Measurements from ENCODE around the gene LCN6.

Gene LCN6

DNA sequence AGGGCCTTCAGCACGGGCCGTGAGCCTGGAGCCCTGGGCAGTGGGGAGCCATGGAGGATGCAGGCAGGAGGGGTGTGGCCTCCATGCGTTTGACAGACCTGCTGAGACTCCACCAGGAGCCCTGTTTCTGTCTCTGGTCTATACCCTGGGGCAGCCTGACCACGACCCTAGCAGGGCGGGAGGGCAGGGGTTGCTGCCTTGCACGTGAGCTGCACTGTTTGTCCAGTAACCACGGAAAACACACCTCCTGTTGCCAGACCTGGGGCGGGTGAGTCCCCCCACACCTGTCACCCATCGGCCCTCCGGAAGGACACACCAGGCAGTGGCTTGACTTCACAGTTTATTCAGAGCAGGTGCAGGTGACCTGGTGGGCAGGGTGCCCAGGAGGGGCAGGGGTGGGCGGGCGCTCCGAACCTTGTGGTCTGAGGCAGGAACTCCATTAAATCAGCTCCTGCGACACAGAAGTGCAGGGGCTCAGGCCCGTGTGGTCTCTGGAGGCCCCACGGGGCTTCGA, 5.8 kb upstream of the LCN6 start:
- H3K27ac ChIP-seq (ENCODE audit: low read depth, low read length), result no peak overlapping the region
- H3K4me3 ChIP-seq (ENCODE audit: low read length), result no peak overlapping the region
- peaks cover 5% of the 10 kb centered on the region; the same call in 1 of the 2 replicates for H3F3A ChIP-seq (ENCODE audit: control insufficient read depth, insufficient read depth)
- peaks cover 38% of the 10 kb centered on the region for H3K9me3 ChIP-seq (ENCODE audit: control insufficient read depth, insufficient read depth, low read length)
- H3K79me2 ChIP-seq (ENCODE audit: control insufficient read depth, low read length), result no peaks in the 10 kb centered on the region
- H3K4me2 ChIP-seq (ENCODE audit: low read length), result no peak overlapping the region
- peaks cover 7% of the 10 kb centered on the region; the same call in 1 of the 2 replicates for H3K27me3 ChIP-seq (ENCODE audit: control insufficient read depth, low read length)
- H3K4me1 ChIP-seq (ENCODE audit: control insufficient read depth, low read length), result peaks cover 43% of the 10 kb centered on the region
- H3K36me3 ChIP-seq (ENCODE audit: control insufficient read depth, low read length), result no peaks in the 10 kb centered on the region
- TF ChIP-seq EZH2phosphoT487 (IDR thresholded peaks at IDR 0.05; ENCODE audit: borderline replicate concordance, low read length), result no peak
- TF ChIP-seq, protein P1, sequence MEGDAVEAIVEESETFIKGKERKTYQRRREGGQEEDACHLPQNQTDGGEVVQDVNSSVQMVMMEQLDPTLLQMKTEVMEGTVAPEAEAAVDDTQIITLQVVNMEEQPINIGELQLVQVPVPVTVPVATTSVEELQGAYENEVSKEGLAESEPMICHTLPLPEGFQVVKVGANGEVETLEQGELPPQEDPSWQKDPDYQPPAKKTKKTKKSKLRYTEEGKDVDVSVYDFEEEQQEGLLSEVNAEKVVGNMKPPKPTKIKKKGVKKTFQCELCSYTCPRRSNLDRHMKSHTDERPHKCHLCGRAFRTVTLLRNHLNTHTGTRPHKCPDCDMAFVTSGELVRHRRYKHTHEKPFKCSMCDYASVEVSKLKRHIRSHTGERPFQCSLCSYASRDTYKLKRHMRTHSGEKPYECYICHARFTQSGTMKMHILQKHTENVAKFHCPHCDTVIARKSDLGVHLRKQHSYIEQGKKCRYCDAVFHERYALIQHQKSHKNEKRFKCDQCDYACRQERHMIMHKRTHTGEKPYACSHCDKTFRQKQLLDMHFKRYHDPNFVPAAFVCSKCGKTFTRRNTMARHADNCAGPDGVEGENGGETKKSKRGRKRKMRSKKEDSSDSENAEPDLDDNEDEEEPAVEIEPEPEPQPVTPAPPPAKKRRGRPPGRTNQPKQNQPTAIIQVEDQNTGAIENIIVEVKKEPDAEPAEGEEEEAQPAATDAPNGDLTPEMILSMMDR (IDR thresholded peaks at IDR 0.05; ENCODE audit: low read depth, low read length, poor library complexity, severe bottlenecking), result no peak
- H3K9me2 ChIP-seq (replicated peaks; ENCODE audit: control insufficient read depth, low read length), result no peaks in the 10 kb centered on the region
- H4K20me1 ChIP-seq (ENCODE audit: control insufficient read depth, insufficient read depth, low read depth, low read length), result no peaks in the 10 kb centered on the region

DNA sequence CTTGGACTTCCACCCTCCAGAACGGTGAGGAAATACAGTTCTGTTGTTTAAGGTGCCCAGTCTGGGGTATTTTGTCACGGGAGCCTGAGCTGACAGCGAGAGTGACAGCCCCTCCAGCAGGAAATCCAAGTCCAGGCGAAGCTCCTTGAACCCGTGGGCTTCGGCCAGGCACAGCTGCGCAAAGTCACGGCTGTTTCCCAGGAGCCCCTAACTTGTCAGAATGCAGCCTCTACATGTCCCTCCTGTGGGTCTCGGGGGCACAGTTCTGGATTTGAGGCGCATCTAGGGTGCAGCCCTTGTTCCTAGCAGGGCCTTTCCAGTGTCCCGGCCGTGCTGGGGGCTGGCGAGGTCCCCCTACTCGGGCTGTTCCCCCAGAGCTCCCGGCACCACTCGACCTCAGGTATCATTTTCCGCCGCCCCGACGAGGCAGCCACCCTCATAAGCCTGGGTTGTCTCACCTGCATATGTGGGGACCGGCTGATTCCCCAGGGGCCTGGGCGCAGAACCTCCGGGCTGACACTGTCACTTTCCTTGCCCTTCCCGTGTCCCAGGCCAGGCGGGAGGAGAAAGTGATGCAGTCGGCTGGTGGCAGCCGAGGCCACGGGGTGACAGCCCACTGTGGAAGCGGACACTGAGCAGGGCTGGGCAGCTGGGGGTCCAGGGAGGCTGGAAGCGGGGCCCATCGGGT, 5.2 kb upstream of the LCN6 start:
- Histone ChIP-seq H3K4me3 (ENCODE audit: low read length) (no peak overlapping the region), H3K36me3 (ENCODE audit: control insufficient read depth, low read length) (no peaks in the 10 kb centered on the region), H3K79me2 (ENCODE audit: control insufficient read depth, low read length) (no peaks in the 10 kb centered on the region), H3K4me2 (ENCODE audit: low read length) (no peak overlapping the region), H3K27me3 (ENCODE audit: control insufficient read depth, low read length) (peaks cover 7% of the 10 kb centered on the region; the same call in 1 of the 2 replicates), H3K27ac (ENCODE audit: low read depth, low read length) (no peak overlapping the region), H3K9me2 (replicated peaks; ENCODE audit: control insufficient read depth, low read length) (no peaks in the 10 kb centered on the region), H3K9me3 (ENCODE audit: control insufficient read depth, insufficient read depth, low read length) (peaks cover 38% of the 10 kb centered on the region), H3F3A (ENCODE audit: control insufficient read depth, insufficient read depth) (peaks cover 5% of the 10 kb centered on the region; the same call in 1 of the 2 replicates), H4K20me1 (ENCODE audit: control insufficient read depth, insufficient read depth, low read depth, low read length) (no peaks in the 10 kb centered on the region), H3K4me1 (ENCODE audit: control insufficient read depth, low read length) (peaks cover 43% of the 10 kb centered on the region)
- TF ChIP-seq, protein P1 (IDR thresholded peaks at IDR 0.05; ENCODE audit: low read depth, low read length, poor library complexity, severe bottlenecking), result no peak
- no peak for TF ChIP-seq EZH2phosphoT487 (IDR thresholded peaks at IDR 0.05; ENCODE audit: borderline replicate concordance, low read length)

DNA sequence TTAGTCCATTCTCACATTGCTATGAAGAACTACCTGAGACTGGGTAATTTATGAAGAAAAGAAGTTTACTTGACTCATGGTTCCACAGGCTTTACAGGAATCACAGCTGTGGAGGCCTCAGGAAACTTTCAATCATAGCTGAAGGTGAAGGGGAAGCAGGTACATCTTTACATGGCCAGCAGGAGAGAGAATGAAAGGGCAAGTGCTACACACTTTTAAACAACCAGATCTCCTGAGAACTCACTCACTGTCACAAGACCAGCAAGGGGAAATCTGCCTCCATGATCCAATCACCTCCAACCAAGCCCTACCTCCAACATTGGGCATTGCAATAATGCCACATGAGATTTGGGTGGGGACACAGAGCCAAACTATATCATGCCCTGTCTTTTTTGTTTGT, 3.5 kb upstream of the LCN6 start:
- Histone ChIP-seq H3K9me2 (replicated peaks; ENCODE audit: control insufficient read depth, low read length) (no peaks in the 10 kb centered on the region), H3K4me1 (ENCODE audit: control insufficient read depth, low read length) (peaks cover 34% of the 10 kb centered on the region), H3K9me3 (ENCODE audit: control insufficient read depth, insufficient read depth, low read length) (peaks cover 37% of the 10 kb centered on the region), H3K27ac (ENCODE audit: low read depth, low read length) (no peak overlapping the region), H3K4me3 (ENCODE audit: low read length) (no peak overlapping the region), H3F3A (ENCODE audit: control insufficient read depth, insufficient read depth) (peaks cover 5% of the 10 kb centered on the region; the same call in 1 of the 2 replicates), H3K4me2 (ENCODE audit: low read length) (no peak overlapping the region), H3K79me2 (ENCODE audit: control insufficient read depth, low read length) (no peaks in the 10 kb centered on the region), H4K20me1 (ENCODE audit: control insufficient read depth, insufficient read depth, low read depth, low read length) (no peaks in the 10 kb centered on the region), H3K36me3 (ENCODE audit: control insufficient read depth, low read length) (no peaks in the 10 kb centered on the region), H3K27me3 (ENCODE audit: control insufficient read depth, low read length) (no peaks in the 10 kb centered on the region)
- TF ChIP-seq EZH2phosphoT487 (IDR thresholded peaks at IDR 0.05; ENCODE audit: borderline replicate concordance, low read length), result no peak
- TF ChIP-seq, protein P1 (IDR thresholded peaks at IDR 0.05; ENCODE audit: low read depth, low read length, poor library complexity, severe bottlenecking), result no peak
